NCI-H69 (cell line): Measurements from ENCODE around the gene GALK1.
"Not testable (repeated sequence)": the region's sequence is repeated elsewhere in the genome, so short reads cannot be mapped to it uniquely, and the experiment has no call there.

Source experiments
- DNase-seq: peaks from one replicate; lab custom pipeline; 2025; lab: John Stamatoyannopoulos, UW

Gene GALK1

GRCh38 chr17:75763613-75764416 is 1.2 kb downstream of the GALK1 start:
- DNase-seq, result no peak

- no peak for DNase-seq
These were observed 1.8 kb downstream of the GALK1 start for GRCh38 chr17:75763269-75763607.

- DNase-seq, result no peak
These were observed 2.3 kb downstream of the GALK1 start for GRCh38 chr17:75762513-75763268.

GRCh38 chr17:75759978-75760640 is 4.9 kb downstream of the GALK1 start:
- DNase-seq, result not testable (repeated sequence)

GRCh38 chr17:75759457-75759856 is 5.5 kb downstream of the GALK1 start:
- DNase-seq, result no peak

GRCh38 chr17:75758131-75758905 is 6.7 kb downstream of the GALK1 start:
- DNase-seq, result no peak

- no peak for DNase-seq
These were observed 7.8 kb downstream of the GALK1 start for GRCh38 chr17:75757086-75757681.

- no peak for DNase-seq
These were observed 8.4 kb downstream of the GALK1 start for GRCh38 chr17:75756451-75757085.

- DNase-seq, result no peak
These were observed 9.0 kb downstream of the GALK1 start for GRCh38 chr17:75755990-75756389.

GRCh38 chr17:75755205-75755901 is 9.6 kb downstream of the GALK1 start:
- DNase-seq, result peak; percentile 78

GRCh38 chr17:75754378-75755204 is 10.4 kb downstream of the GALK1 start:
- no peak for DNase-seq

GRCh38 chr17:75753514-75754377 is 11.2 kb downstream of the GALK1 start:
- peak; percentile 92 for DNase-seq

GRCh38 chr17:75752802-75753513 is 12.0 kb downstream of the GALK1 start:
- peak; percentile 45 for DNase-seq

- DNase-seq, result no peak
These were observed 12.6 kb downstream of the GALK1 start for GRCh38 chr17:75752405-75752709.

- no peak for DNase-seq
These were observed 13.2 kb downstream of the GALK1 start for GRCh38 chr17:75751676-75752404.

- no peak for DNase-seq
These were observed 14.2 kb downstream of the GALK1 start for GRCh38 chr17:75750661-75751423.
